ENCODE data around the gene GALK2.

- TF ChIP-seq POLR2AphosphoS5 (IDR thresholded peaks at IDR 0.05) (peak in 2 of 4 donors; percentile 23 to 38), CTCF (IDR thresholded peaks at IDR 0.05) (no peak), EP300 (IDR thresholded peaks at IDR 0.05) (no peak)
Measured at GRCh38 chr15:49314716-49315115, 144.7 kb downstream of the GALK2 start.

All from sigmoid colon (tissue), 4 donors.